ENCODE results near the gene CCDC177. TPM values are rescaled to one million over a fixed set of nuclear protein-coding genes. Genes with fewer than 3 reads are reported as not detected.

Gene CCDC177
- total and polyA plus RNA-seq, 2 of the 8 experiments (the other 6 are each of a cell fraction or from before 2014, with no cell fraction given): 0.62 to 2.8 TPM

- Histone ChIP-seq H3K23me2 (ENCODE audit: low read depth, low read length) (no peaks in the 10 kb centered on the region), H4K5ac (ENCODE audit: insufficient read length, low read depth, low read length) (no peak overlapping the region), H3K18ac (ENCODE audit: extremely low read depth, low read length) (no peak overlapping the region), H3K56ac (replicated peaks; ENCODE audit: insufficient read length, low read depth, low read length) (no peak overlapping the region), H3K79me1 (ENCODE audit: low read depth, low read length) (no peaks in the 10 kb centered on the region), H3K27ac (ENCODE audit: low read depth, low read length) (no peak overlapping the region), H2AFZ (ENCODE audit: low read length) (no peak overlapping the region), H2BK20ac (ENCODE audit: low read length) (no peak overlapping the region), H2BK120ac (replicated peaks; ENCODE audit: low read depth, low read length) (no peak overlapping the region), H3K9ac (replicated peaks in 1 of 4; ENCODE audit: extremely low read depth in 1 of 4, low read depth in 3 of 4, low read length in 3 of 4) (no peak overlapping the region), H3K4ac (replicated peaks; ENCODE audit: insufficient read length, low read depth, low read length) (no peak overlapping the region), H3K23ac (ENCODE audit: insufficient read length) (no peak overlapping the region), H3K4me2 (ENCODE audit: insufficient read depth in 1 of 2, low read depth in 2 of 2, low read length in 2 of 2) (no peak overlapping the region), H3K9me3 (ENCODE audit: insufficient read depth in 2 of 2, low read depth in 1 of 2, low read length in 1 of 2) (no peaks in the 10 kb centered on the region), H3K4me1 (replicated peaks in 1 of 4; ENCODE audit: control insufficient read depth in 3 of 4, insufficient read depth in 4 of 4, low read length in 3 of 4) (no peaks in the 10 kb centered on the region), H2BK12ac (ENCODE audit: low read depth, low read length) (no peak overlapping the region), H3K27me3 (replicated peaks in 1 of 4; ENCODE audit: control insufficient read depth in 3 of 4, extremely low read depth in 1 of 4, insufficient read depth in 3 of 4, low read length in 3 of 4) (no peaks in the 10 kb centered on the region), H2BK5ac (ENCODE audit: low read depth, low read length) (no peak overlapping the region), H4K20me1 (replicated peaks in 1 of 2; ENCODE audit: control insufficient read depth in 1 of 2, insufficient read depth in 2 of 2, low read length in 2 of 2) (no peaks in the 10 kb centered on the region), H3K14ac (ENCODE audit: insufficient read length) (no peak overlapping the region), H4K91ac (replicated peaks; ENCODE audit: insufficient read length, low read length) (no peak overlapping the region), H2AK5ac (ENCODE audit: low read depth, low read length) (no peak overlapping the region), H3K36me3 (ENCODE audit: control insufficient read depth in 2 of 4, insufficient read depth in 4 of 4, low read length in 3 of 4) (no peaks in the 10 kb centered on the region), H3K4me3 (ENCODE audit: extremely low read depth in 1 of 4, insufficient read depth in 2 of 4, low read depth in 3 of 4, low read length in 4 of 4) (no peak overlapping the region), H2BK15ac (ENCODE audit: low read length) (no peak overlapping the region), H4K8ac (ENCODE audit: extremely low read depth, insufficient read depth, low read length) (no peak overlapping the region), H3K79me2 (ENCODE audit: control insufficient read depth in 1 of 2, insufficient read depth in 2 of 2, low read length in 2 of 2) (no peaks in the 10 kb centered on the region)
- no peak for DNase-seq (ENCODE audit: low read depth in 1 of 2, low spot score in 2 of 2)
- FAIRE-seq: no peak
- ChIA-PET CTCF (ENCODE audit: partially characterized antibody) (interaction anchor here (1.1 to 3.8 kb wide), 7 partner anchors 9 to 131 kb away, joined by 3 to 32 read pairs (median 3); no protein-coding TSS in a partner anchor), POLR2A (ENCODE audit: partially characterized antibody) (interaction anchor here (0.5 to 0.9 kb wide), 2 partner anchors 55 to 171 kb away, joined by 3 to 5 read pairs; partner anchors contain the start of gene SRSF5)
- no peak for TF ChIP-seq SP1 (IDR thresholded peaks at IDR 0.05; ENCODE audit: low read depth, low read length)
- TF ChIP-seq RAD21 (IDR thresholded peaks at IDR 0.05 in 1 of 2, conservative IDR thresholded peaks at IDR 0.05 in 1 of 2; ENCODE audit: low read depth in 2 of 2, low read length in 2 of 2): no peak
- TF ChIP-seq CREB1 (IDR thresholded peaks at IDR 0.05): no peak
- TF ChIP-seq BRCA1 (IDR thresholded peaks at IDR 0.05; ENCODE audit: low read depth, low read length): no peak
- TF ChIP-seq E2F6 (IDR thresholded peaks at IDR 0.05): no peak
- TF ChIP-seq KDM4A (IDR thresholded peaks at IDR 0.05; ENCODE audit: low read depth, low read length, severe bottlenecking): no peak
- WGBS, 2 experiments (ENCODE audit: extremely low coverage in 1 of 2, insufficient coverage in 1 of 2, insufficient read length in 1 of 2, insufficient replicate concordance in 2 of 2, low coverage in 1 of 2, low lambda C conversion rate in 2 of 2, missing lambda C conversion rate in 1 of 2): 84% methylated on average over 5 of the region's 5 CpGs; no CpG with 5 or more reads in 1 of the 2 experiments
Observed at GRCh38 chr14:69595336-69595735, 20.7 kb upstream of the CCDC177 start.
